ENCODE results near the gene ACER1.

Gene ACER1

GRCh38 chr19:6263735-6264444 lies 69.5 kb downstream of the ACER1 start:
- Histone ChIP-seq H3K4me1 (ENCODE audit: control extremely low read depth in 1 of 4, control insufficient read depth in 4 of 4, insufficient read depth in 4 of 4, low read length in 3 of 4) (peaks cover 0 to 4% (median under 1%) of the 10 kb centered on the region in 4 experiments), H3K27me3 (replicated peaks in 2 of 5; ENCODE audit: control insufficient read depth in 4 of 5, insufficient read depth in 5 of 5, low read length in 4 of 5) (no peaks in the 10 kb centered on the region), H3K27ac (ENCODE audit: insufficient read depth in 1 of 2, low read depth in 1 of 2, low read length in 2 of 2, poor library complexity in 1 of 2, severe bottlenecking in 2 of 2) (no peak overlapping the region), H3K9me3 (ENCODE audit: control extremely low read depth in 1 of 5, control insufficient read depth in 4 of 5, insufficient read depth in 2 of 5, low read depth in 1 of 5, low read length in 4 of 5) (no peaks in the 10 kb centered on the region), H3K4me3 (ENCODE audit: control insufficient read depth in 1 of 7, extremely low read depth in 1 of 7, insufficient read depth in 4 of 7, low read depth in 2 of 7, low read length in 6 of 7) (no peak overlapping the region), H3K36me3 (ENCODE audit: control insufficient read depth in 4 of 4, insufficient read depth in 4 of 4, low read length in 3 of 4) (peaks cover 8 to 64% (median 40%) of the 10 kb centered on the region in 4 experiments)
- POLR2A ChIA-PET: interaction anchor here (0.6 kb wide), 1 partner anchor 75 kb away, joined by 3 read pairs; no protein-coding TSS in a partner anchor
- CTCF ChIA-PET: no interaction called here
- WGBS (ENCODE audit: insufficient coverage): 98% methylated on average over 11 of the region's 18 CpGs
- no peak for DNase-seq

DNA sequence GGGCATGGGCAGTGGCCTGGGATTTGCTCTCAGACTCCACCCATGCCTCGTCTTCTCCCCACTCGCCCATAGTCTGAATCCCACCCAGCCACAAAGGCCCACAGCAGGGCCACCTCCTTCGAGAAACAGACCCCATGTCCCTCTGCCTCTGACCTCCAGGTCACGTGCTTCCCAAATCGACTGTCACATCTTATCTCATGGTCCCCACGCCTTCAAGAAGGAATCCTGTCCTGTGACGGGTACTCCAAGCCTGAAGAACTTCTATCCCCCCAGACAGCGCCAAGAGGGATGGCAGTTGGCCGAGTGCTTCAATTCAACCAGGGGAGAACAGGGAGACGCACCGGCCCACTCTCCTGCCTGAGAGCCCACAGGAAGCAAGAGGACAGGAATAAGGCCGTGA lies 70.1 kb downstream of the ACER1 start:
- no peaks in the 10 kb centered on the region for H3K9me3 ChIP-seq (ENCODE audit: control extremely low read depth in 1 of 5, control insufficient read depth in 4 of 5, insufficient read depth in 2 of 5, low read depth in 1 of 5, low read length in 4 of 5)
- DNase-seq: no peak
- peaks cover 0 to 4% (median under 1%) of the 10 kb centered on the region in 4 experiments for H3K4me1 ChIP-seq (ENCODE audit: control extremely low read depth in 1 of 4, control insufficient read depth in 4 of 4, insufficient read depth in 4 of 4, low read length in 3 of 4)
- ChIA-PET POLR2A (no interaction called here), CTCF (no interaction called here)
- no peak overlapping the region for H3K27ac ChIP-seq (ENCODE audit: insufficient read depth in 1 of 2, low read depth in 1 of 2, low read length in 2 of 2, poor library complexity in 1 of 2, severe bottlenecking in 2 of 2)
- H3K27me3 ChIP-seq (replicated peaks in 2 of 5; ENCODE audit: control insufficient read depth in 4 of 5, insufficient read depth in 5 of 5, low read length in 4 of 5): no peaks in the 10 kb centered on the region
- 99% methylated on average over 9 of the region's 12 CpGs for WGBS (ENCODE audit: insufficient coverage)
- H3K36me3 ChIP-seq (ENCODE audit: control insufficient read depth in 4 of 4, insufficient read depth in 4 of 4, low read length in 3 of 4): peaks cover 7 to 64% (median 38%) of the 10 kb centered on the region in 4 experiments
- H3K4me3 ChIP-seq (ENCODE audit: control insufficient read depth in 1 of 7, extremely low read depth in 1 of 7, insufficient read depth in 4 of 7, low read depth in 2 of 7, low read length in 6 of 7): no peak overlapping the region

DNA sequence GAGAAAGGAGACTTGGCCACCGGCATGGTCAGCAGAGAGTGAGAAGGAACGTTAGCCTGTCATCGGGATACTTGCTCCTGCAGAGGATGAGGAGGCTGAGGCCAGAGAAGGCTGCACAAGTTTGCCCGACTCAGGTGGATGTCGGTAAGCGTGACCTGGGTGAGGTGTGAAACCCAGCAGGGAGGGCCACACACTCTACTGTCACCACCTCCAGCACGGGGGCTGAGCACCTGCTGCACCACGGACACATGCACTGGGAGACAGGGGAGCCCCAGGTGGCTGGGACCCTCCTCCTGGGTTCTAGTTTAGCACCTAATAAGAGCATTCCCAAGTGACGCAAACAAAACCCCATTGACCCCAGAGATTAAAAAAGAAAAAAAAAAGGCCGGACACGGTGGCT lies 70.9 kb downstream of the ACER1 start:
- Histone ChIP-seq H3K27ac (ENCODE audit: insufficient read depth in 1 of 2, low read depth in 1 of 2, low read length in 2 of 2, poor library complexity in 1 of 2, severe bottlenecking in 2 of 2) (no peak overlapping the region), H3K27me3 (replicated peaks in 2 of 5; ENCODE audit: control insufficient read depth in 4 of 5, insufficient read depth in 5 of 5, low read length in 4 of 5) (no peaks in the 10 kb centered on the region), H3K36me3 (ENCODE audit: control insufficient read depth in 4 of 4, insufficient read depth in 4 of 4, low read length in 3 of 4) (peaks cover 13 to 64% (median 39%) of the 10 kb centered on the region in 4 experiments), H3K4me1 (ENCODE audit: control extremely low read depth in 1 of 4, control insufficient read depth in 4 of 4, insufficient read depth in 4 of 4, low read length in 3 of 4) (peaks cover 0 to 4% (median under 1%) of the 10 kb centered on the region in 4 experiments), H3K4me3 (ENCODE audit: control insufficient read depth in 1 of 7, extremely low read depth in 1 of 7, insufficient read depth in 4 of 7, low read depth in 2 of 7, low read length in 6 of 7) (no peak overlapping the region), H3K9me3 (ENCODE audit: control extremely low read depth in 1 of 5, control insufficient read depth in 4 of 5, insufficient read depth in 2 of 5, low read depth in 1 of 5, low read length in 4 of 5) (peaks cover 0 to 2% (median 0%) of the 10 kb centered on the region in 5 experiments)
- POLR2A ChIA-PET: no interaction called here
- CTCF ChIA-PET: no interaction called here
- DNase-seq: no peak
- 99% methylated on average over 7 of the region's 11 CpGs for WGBS (ENCODE audit: insufficient coverage)

DNA sequence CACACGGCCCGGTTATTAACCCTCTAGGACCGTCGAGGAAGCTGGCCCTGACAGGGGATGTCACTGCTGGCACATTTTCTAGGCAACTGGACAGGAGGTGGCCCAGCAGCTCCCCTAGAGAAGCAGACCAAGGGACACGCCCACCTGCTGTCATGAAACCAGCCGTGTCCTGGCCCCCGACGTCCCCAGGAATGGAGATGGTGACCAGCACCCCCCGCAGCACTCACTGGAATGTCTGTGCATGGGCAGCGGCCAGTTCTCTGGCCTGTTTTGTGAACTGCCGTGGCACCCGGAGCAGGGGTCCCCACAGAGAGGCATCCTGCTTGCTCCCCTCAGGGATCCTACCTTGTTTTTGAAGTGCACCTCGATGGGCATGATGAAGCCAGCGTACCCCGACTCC lies 71.5 kb downstream of the ACER1 start:
- Histone ChIP-seq H3K4me1 (ENCODE audit: control extremely low read depth in 1 of 4, control insufficient read depth in 4 of 4, insufficient read depth in 4 of 4, low read length in 3 of 4) (peaks cover 0 to 4% (median under 1%) of the 10 kb centered on the region in 4 experiments), H3K9me3 (ENCODE audit: control extremely low read depth in 1 of 5, control insufficient read depth in 4 of 5, insufficient read depth in 2 of 5, low read depth in 1 of 5, low read length in 4 of 5) (peaks cover 0 to 2% (median 0%) of the 10 kb centered on the region in 5 experiments), H3K27me3 (replicated peaks in 2 of 5; ENCODE audit: control insufficient read depth in 4 of 5, insufficient read depth in 5 of 5, low read length in 4 of 5) (no peaks in the 10 kb centered on the region), H3K27ac (ENCODE audit: insufficient read depth in 1 of 2, low read depth in 1 of 2, low read length in 2 of 2, poor library complexity in 1 of 2, severe bottlenecking in 2 of 2) (no peak overlapping the region), H3K36me3 (ENCODE audit: control insufficient read depth in 4 of 4, insufficient read depth in 4 of 4, low read length in 3 of 4) (peaks cover 13 to 64% (median 41%) of the 10 kb centered on the region in 4 experiments), H3K4me3 (ENCODE audit: control insufficient read depth in 1 of 7, extremely low read depth in 1 of 7, insufficient read depth in 4 of 7, low read depth in 2 of 7, low read length in 6 of 7) (no peak overlapping the region)
- ChIA-PET POLR2A (interaction anchor here (0.7 kb wide), 1 partner anchor 28 kb away, joined by 7 read pairs; no protein-coding TSS in a partner anchor), CTCF (interaction anchor here (0.8 to 2.3 kb wide), 3 partner anchors 27 to 48 kb away, joined by 3 to 10 read pairs (median 5); no protein-coding TSS in a partner anchor)
- no peak for DNase-seq
- WGBS (ENCODE audit: insufficient coverage): 92% methylated on average over 12 of the region's 15 CpGs

DNA sequence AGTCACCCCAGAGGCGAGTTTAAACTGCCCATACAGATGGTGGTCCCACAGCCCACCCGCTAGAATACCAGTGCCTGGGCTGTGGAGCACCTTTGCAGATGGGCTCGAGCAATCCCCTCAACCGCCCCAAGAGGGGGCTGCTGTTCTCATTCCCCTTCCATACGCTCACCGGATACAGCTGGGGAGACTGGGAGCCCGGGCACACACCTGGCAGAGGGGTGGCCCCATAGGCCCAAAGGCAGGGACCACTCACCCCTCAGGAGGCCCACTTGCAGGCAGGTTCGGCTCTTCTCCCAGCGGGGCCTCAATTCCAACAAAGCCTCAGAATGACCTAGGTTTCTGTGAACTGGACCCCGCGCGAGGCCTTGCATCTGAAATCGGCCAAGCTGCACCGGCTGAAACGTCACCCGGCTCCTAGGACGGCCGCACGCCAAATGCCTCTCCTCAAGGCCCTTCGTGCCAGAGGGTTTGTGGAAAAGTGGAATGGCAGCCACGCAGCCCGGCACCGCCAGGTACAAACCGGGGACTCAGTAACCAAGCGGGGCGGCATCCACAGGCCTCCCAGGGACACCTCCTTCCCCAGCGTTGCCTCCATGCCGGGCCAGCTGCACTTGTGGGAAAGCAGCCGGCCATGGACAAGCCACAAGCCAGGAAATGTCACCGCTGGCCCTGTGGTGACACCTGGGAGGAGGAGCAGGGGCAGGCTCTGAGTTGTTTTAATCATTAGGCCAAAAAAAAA lies 72.3 kb downstream of the ACER1 start:
- CTCF ChIA-PET: interaction anchor here (0.8 to 2.3 kb wide), 6 partner anchors 9 to 47 kb away, joined by 3 to 10 read pairs (median 5); no protein-coding TSS in a partner anchor
- H3K36me3 ChIP-seq (ENCODE audit: control insufficient read depth in 4 of 4, insufficient read depth in 4 of 4, low read length in 3 of 4): peaks cover 13 to 63% (median 42%) of the 10 kb centered on the region in 4 experiments
- peak in 1 of 3 donors; percentile 51 for DNase-seq

DNA sequence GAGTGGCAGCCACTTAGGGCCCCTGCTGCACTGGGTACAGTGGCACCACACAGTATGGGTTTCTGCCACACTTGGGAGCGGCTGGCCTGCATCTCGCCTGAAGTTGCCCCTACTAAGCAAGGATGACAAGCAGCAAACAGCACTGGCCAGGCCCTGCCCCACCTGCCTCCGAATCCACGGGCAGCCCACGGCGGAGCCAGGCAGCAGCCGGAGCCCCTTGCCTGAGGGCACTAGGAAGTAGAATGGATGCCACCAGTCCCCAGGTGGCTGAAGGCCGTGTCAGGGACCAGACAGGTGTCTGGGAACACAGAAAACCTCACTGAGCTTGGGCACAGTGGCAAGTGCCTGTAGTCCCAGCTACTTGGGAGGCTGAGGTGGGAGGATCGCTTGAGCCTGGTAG lies 73.0 kb downstream of the ACER1 start:
- WGBS (ENCODE audit: insufficient coverage): 98% methylated on average over 9 of the region's 9 CpGs
- H3K9me3 ChIP-seq (ENCODE audit: control extremely low read depth in 1 of 5, control insufficient read depth in 4 of 5, insufficient read depth in 2 of 5, low read depth in 1 of 5, low read length in 4 of 5): peaks cover 0 to 2% (median 0%) of the 10 kb centered on the region in 5 experiments
- H3K4me3 ChIP-seq (ENCODE audit: control insufficient read depth in 1 of 7, extremely low read depth in 1 of 7, insufficient read depth in 4 of 7, low read depth in 2 of 7, low read length in 6 of 7): no peak overlapping the region
- CTCF ChIA-PET: interaction anchor here (1.0 to 2.3 kb wide), 4 partner anchors 9 to 42 kb away, joined by 3 to 10 read pairs (median 5); no protein-coding TSS in a partner anchor
- POLR2A ChIA-PET: no interaction called here
- peaks cover 0 to 4% (median under 1%) of the 10 kb centered on the region in 4 experiments for H3K4me1 ChIP-seq (ENCODE audit: control extremely low read depth in 1 of 4, control insufficient read depth in 4 of 4, insufficient read depth in 4 of 4, low read length in 3 of 4)
- H3K27ac ChIP-seq (ENCODE audit: insufficient read depth in 1 of 2, low read depth in 1 of 2, low read length in 2 of 2, poor library complexity in 1 of 2, severe bottlenecking in 2 of 2): no peak overlapping the region
- H3K27me3 ChIP-seq (replicated peaks in 2 of 5; ENCODE audit: control insufficient read depth in 4 of 5, insufficient read depth in 5 of 5, low read length in 4 of 5): no peaks in the 10 kb centered on the region
- peaks cover 13 to 66% (median 42%) of the 10 kb centered on the region in 4 experiments for H3K36me3 ChIP-seq (ENCODE audit: control insufficient read depth in 4 of 4, insufficient read depth in 4 of 4, low read length in 3 of 4)
- no peak for DNase-seq

More for the DNA sequence above, 72.3 kb downstream of the ACER1 start:
- H3K9me3 ChIP-seq (ENCODE audit: control extremely low read depth in 1 of 5, control insufficient read depth in 4 of 5, insufficient read depth in 2 of 5, low read depth in 1 of 5, low read length in 4 of 5): peaks cover 0 to 2% (median 0%) of the 10 kb centered on the region in 5 experiments
- H3K4me3 ChIP-seq (ENCODE audit: control insufficient read depth in 1 of 7, extremely low read depth in 1 of 7, insufficient read depth in 4 of 7, low read depth in 2 of 7, low read length in 6 of 7): no peak overlapping the region
- POLR2A ChIA-PET: interaction anchor here (0.7 kb wide), 1 partner anchor 27 kb away, joined by 7 read pairs; no protein-coding TSS in a partner anchor
- H3K27me3 ChIP-seq (replicated peaks in 2 of 5; ENCODE audit: control insufficient read depth in 4 of 5, insufficient read depth in 5 of 5, low read length in 4 of 5): no peaks in the 10 kb centered on the region
- no peak overlapping the region for H3K27ac ChIP-seq (ENCODE audit: insufficient read depth in 1 of 2, low read depth in 1 of 2, low read length in 2 of 2, poor library complexity in 1 of 2, severe bottlenecking in 2 of 2)
- H3K4me1 ChIP-seq (ENCODE audit: control extremely low read depth in 1 of 4, control insufficient read depth in 4 of 4, insufficient read depth in 4 of 4, low read length in 3 of 4): peaks cover 0 to 4% (median under 1%) of the 10 kb centered on the region in 4 experiments
- WGBS (ENCODE audit: insufficient coverage): 90% methylated on average over 21 of the region's 30 CpGs
